Measurements from ENCODE around the gene GFY. TPM values are rescaled to one million over a fixed set of nuclear protein-coding genes. Genes with fewer than 3 reads are reported as not detected.

The GFY gene
- total and polyA plus RNA-seq, 9 of the 15 experiments (the other 6 are each of a cell fraction or from before 2014, with no cell fraction given) = 0.06 to 0.40 (median 0.19) TPM; not detected in 3

GRCh38 chr19:49451430-49452181 lies 26.4 kb downstream of the GFY start, which contains the start of gene PIH1D1 (continued):
- TF ChIP-seq DLX4 (CRISPR knock-in tag; IDR thresholded peaks at IDR 0.05) (no peak), ZBTB11 (CRISPR knock-in tag; IDR thresholded peaks at IDR 0.05) (peak in 2 of 3 experiments; percentile 53 to 95; a peak in 4 of 6 replicates), MEIS2 (IDR thresholded peaks at IDR 0.05; ENCODE audit: partially characterized antibody) (peak; percentile 99), L3MBTL2 (IDR thresholded peaks at IDR 0.05) (peak; percentile 41; the same call in 1 of the 2 replicates), RBFOX2 (IDR thresholded peaks at IDR 0.05; ENCODE audit: low read depth, low read length) (peak; percentile 72), SP1 (CRISPR knock-in tag; IDR thresholded peaks at IDR 0.05) (peak; percentile 91), CBX3 (IDR thresholded peaks at IDR 0.05; ENCODE audit: borderline replicate concordance in 1 of 2, low read length in 2 of 2) (peak in 1 of 2 experiments; percentile 21; a peak in 1 of 3 replicates), ZNF696 (CRISPR knock-in tag; conservative IDR thresholded peaks at IDR 0.05) (no peak), PBX2 (CRISPR knock-in tag; IDR thresholded peaks at IDR 0.05; ENCODE audit: low read depth) (peak; percentile 61), PBX2 (tag; conservative IDR thresholded peaks at IDR 0.05; ENCODE audit: low read depth) (peak; percentile 97), ETV5 (CRISPR knock-in tag; IDR thresholded peaks at IDR 0.05; ENCODE audit: low read depth) (peak; percentile 89), ATF7 (IDR thresholded peaks at IDR 0.05) (peak; percentile 73; the same call in 1 of the 2 replicates), SRF (CRISPR knock-in tag; IDR thresholded peaks at IDR 0.05) (peak in 1 of 2 experiments; percentile 45; a peak in 1 of 4 replicates), PKNOX1 (IDR thresholded peaks at IDR 0.05) (peak; percentile 98), PML (IDR thresholded peaks at IDR 0.05; ENCODE audit: low read length) (0 out of 2 replicates have a peak, but pooled peaks have one; percentile 62), THAP7 (CRISPR knock-in tag; IDR thresholded peaks at IDR 0.05) (peak; percentile 99), RB1 (IDR thresholded peaks at IDR 0.05; ENCODE audit: low read depth) (no peak), SAFB2 (IDR thresholded peaks at IDR 0.05; ENCODE audit: borderline replicate concordance, low read depth, low read length, severe bottlenecking) (no peak), ARNT (IDR thresholded peaks at IDR 0.05) (peak; percentile 19 to 27; a peak in 3 of 4 replicates)
